Nephron (organoid): ENCODE measurements around the gene ARMC8.

ENCODE experiments used
- H3K27ac Mint-ChIP-seq, 3 experiments: 2 replicates each; pipeline ENCODE4 v1.8.0; 2020; ENCODE audit warnings: mixed read lengths in 3 of 3, mild to moderate bottlenecking in 2 of 3, moderate library complexity in 1 of 3
- H3K27me3 Mint-ChIP-seq: 2 replicates; pipeline ENCODE4 v1.8.0; 2021; ENCODE audit warnings: low read depth, mild to moderate bottlenecking, moderate library complexity, mixed read lengths
- H3K36me3 Mint-ChIP-seq: 2 replicates; pipeline ENCODE4 v1.8.0; 2020; ENCODE audit warnings: low read depth, mixed read lengths
- H3K4me1 Mint-ChIP-seq: 2 replicates; pipeline ENCODE4 v1.8.0; 2020; ENCODE audit warnings: mixed read lengths
- H3K4me3 Mint-ChIP-seq, 3 experiments: 2 replicates each; pipeline ENCODE4 v1.8.0; 2020; ENCODE audit warnings: mild to moderate bottlenecking in 3 of 3, mixed read lengths in 3 of 3, moderate library complexity in 2 of 3
- H3K9me3 Mint-ChIP-seq: 2 replicates; pipeline ENCODE4 v1.8.0; 2020; ENCODE audit warnings: mixed read lengths
- TF ChIP-seq, protein P1 (sequence below), 3 experiments: fragments of 200-600 bp; sonication (generic); IDR thresholded peaks; one replicate each; pipeline ENCODE4 v1.5.0; 2021; ENCODE audit warnings: antibody characterized with exemption in 3 of 3; ENCODE audit not compliant: unreplicated experiment in 3 of 3

The ARMC8 gene

DNA sequence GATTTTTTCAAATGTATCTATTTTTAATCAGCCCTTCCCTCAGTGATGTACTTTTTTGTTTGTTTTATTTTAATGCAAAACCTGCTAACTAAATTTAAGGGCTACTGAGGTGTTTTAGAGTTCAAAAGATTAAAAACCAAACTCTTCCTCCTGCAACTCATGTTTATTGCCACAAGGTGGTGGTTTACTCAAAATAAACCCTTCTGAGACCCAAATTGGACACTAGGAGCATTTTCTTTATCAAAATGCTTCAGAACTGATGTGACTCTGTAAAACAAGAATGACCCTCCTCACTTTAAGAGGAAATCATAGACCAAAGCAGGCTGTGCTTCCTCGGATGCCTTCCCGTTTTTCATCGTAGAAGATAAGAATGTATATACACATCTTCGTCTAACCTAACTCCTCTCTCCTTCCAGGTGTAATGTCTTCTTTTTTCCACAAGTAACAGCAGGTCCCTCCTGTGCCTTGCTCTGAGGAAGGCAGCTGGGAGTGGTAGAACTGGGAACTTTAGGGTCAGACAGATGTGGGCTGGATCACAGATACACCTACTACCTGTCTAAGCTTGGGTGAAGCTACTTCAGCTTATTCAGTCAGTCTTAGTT lies 145.5 kb downstream of the ARMC8 start:
- Mint-ChIP-seq H3K27ac (peak overlapping the region in 1 of 3 experiments; percentile 17), H3K27me3 (peaks cover 29% of the 10 kb centered on the region)

DNA sequence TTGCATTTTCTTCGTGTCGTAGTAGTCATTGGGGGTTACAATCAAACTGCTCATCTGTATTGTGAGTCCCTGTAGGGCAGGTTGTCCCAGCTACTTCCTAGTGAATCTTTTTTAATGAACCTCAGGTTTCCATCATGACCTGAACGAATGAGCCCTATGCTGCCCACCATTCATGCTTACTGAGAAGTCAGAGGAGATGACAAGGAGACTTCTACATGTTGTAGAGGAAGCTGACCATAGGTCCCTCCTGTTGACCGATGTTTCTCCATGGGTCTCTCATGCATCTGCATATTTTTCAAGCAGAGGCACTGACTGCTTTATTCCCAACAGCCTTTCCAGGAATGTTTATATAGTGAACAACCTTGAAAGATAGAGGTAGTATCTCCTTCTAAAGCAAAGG lies 147.5 kb downstream of the ARMC8 start:
- H3K36me3 Mint-ChIP-seq = no peaks in the 10 kb centered on the region

More for the DNA sequence above, 145.5 kb downstream of the ARMC8 start:
- Mint-ChIP-seq H3K4me1 (peaks cover 27% of the 10 kb centered on the region), H3K4me3 (peak overlapping the region in 2 of 3 experiments; percentile 35 to 57), H3K36me3 (no peaks in the 10 kb centered on the region), H3K9me3 (no peaks in the 10 kb centered on the region)
- TF ChIP-seq, protein P1, sequence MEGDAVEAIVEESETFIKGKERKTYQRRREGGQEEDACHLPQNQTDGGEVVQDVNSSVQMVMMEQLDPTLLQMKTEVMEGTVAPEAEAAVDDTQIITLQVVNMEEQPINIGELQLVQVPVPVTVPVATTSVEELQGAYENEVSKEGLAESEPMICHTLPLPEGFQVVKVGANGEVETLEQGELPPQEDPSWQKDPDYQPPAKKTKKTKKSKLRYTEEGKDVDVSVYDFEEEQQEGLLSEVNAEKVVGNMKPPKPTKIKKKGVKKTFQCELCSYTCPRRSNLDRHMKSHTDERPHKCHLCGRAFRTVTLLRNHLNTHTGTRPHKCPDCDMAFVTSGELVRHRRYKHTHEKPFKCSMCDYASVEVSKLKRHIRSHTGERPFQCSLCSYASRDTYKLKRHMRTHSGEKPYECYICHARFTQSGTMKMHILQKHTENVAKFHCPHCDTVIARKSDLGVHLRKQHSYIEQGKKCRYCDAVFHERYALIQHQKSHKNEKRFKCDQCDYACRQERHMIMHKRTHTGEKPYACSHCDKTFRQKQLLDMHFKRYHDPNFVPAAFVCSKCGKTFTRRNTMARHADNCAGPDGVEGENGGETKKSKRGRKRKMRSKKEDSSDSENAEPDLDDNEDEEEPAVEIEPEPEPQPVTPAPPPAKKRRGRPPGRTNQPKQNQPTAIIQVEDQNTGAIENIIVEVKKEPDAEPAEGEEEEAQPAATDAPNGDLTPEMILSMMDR (IDR thresholded peaks at IDR 0.05; ENCODE audit: unreplicated experiment in 3 of 3) = peak; percentile 65 to 67 (median 67)

DNA sequence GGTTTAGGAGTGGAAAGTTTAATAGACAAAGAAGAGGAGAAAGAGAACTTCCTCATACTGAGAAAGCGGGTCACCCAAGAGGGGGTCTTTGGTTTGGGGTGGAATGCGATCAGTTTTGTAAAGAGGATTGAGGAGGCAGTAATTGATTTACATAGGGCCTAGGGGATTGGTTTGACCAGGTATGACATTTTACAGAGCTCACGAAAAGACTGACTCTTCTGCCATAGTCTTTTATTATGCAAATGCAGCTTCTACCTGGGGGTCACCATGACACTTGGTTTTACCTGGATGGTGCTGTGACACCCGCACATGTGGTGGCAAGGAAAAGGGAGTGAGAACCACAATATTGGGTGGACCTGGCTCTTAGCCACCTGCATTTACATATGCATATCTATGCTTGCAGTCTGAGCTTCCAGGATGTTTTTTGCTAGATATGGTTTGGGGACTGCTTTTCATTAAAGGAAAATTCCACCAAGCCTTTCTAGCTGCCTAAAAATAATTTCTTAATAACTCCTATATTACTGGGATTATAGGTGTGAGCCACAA lies 149.4 kb downstream of the ARMC8 start:
- Mint-ChIP-seq H3K9me3 (no peaks in the 10 kb centered on the region), H3K36me3 (no peaks in the 10 kb centered on the region), H3K4me1 (peaks cover 32% of the 10 kb centered on the region), H3K4me3 (no peak overlapping the region), H3K27me3 (peaks cover 20% of the 10 kb centered on the region), H3K27ac (no peak overlapping the region)
- TF ChIP-seq, protein P1 (IDR thresholded peaks at IDR 0.05; ENCODE audit: unreplicated experiment in 3 of 3) = no peak

More for the DNA sequence above, 147.5 kb downstream of the ARMC8 start:
- TF ChIP-seq, protein P1 (IDR thresholded peaks at IDR 0.05; ENCODE audit: unreplicated experiment in 3 of 3) = no peak
- peaks cover 20% of the 10 kb centered on the region for H3K27me3 Mint-ChIP-seq
- H3K4me3 Mint-ChIP-seq = no peak overlapping the region
- no peaks in the 10 kb centered on the region for H3K9me3 Mint-ChIP-seq
- peaks cover 37% of the 10 kb centered on the region for H3K4me1 Mint-ChIP-seq
- no peak overlapping the region for H3K27ac Mint-ChIP-seq

DNA sequence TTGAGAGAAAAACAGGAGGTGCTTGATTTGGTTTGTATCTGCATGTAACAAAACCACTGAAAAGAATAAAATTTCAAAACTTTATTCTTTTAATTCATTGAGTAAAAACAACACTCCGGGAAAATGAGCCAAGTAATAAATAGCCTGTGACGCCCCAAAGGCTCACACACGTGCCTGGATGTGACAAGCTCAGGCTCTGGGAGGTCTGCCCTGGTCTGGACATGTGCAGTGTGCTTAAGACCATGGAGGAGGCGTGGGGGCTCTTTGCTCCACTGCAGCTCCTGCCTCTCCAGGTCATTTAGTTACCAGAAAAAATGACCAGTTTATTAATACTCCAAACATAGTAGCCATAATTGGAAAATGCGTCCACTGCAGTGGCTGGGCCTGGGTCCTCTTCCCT lies 151.1 kb downstream of the ARMC8 start:
- H3K9me3 Mint-ChIP-seq = no peaks in the 10 kb centered on the region
- H3K4me3 Mint-ChIP-seq = no peak overlapping the region
- H3K36me3 Mint-ChIP-seq = no peaks in the 10 kb centered on the region
- H3K4me1 Mint-ChIP-seq = peaks cover 34% of the 10 kb centered on the region
- no peak overlapping the region for H3K27ac Mint-ChIP-seq
- TF ChIP-seq, protein P1 (IDR thresholded peaks at IDR 0.05; ENCODE audit: unreplicated experiment in 3 of 3) = no peak
- H3K27me3 Mint-ChIP-seq = peaks cover 14% of the 10 kb centered on the region

DNA sequence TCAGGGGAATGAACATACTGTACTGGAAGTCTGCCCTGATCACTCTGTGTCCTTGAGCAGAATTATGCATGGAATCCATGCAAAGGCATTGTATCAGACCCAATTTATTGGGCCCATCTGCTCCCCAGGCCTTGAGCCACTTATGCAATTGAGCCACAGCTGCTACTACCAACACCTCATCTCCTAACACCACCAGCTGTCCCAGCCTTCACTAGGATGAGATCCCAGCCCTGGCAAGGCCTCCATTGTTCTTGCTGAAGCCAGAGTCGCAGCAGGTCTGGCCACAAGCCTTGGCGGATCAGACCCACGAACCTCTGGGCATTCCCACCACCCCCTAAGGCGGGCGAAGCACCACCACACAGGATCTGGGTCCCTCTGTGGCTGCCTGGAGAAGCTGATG lies 151.7 kb downstream of the ARMC8 start:
- no peaks in the 10 kb centered on the region for H3K9me3 Mint-ChIP-seq
- no peak overlapping the region for H3K4me3 Mint-ChIP-seq
- peak overlapping the region in 1 of 3 experiments; percentile 15 for H3K27ac Mint-ChIP-seq
- peaks cover 14% of the 10 kb centered on the region for H3K27me3 Mint-ChIP-seq
- TF ChIP-seq, protein P1 (IDR thresholded peaks at IDR 0.05; ENCODE audit: unreplicated experiment in 3 of 3) = no peak
- H3K4me1 Mint-ChIP-seq = peaks cover 40% of the 10 kb centered on the region
- no peaks in the 10 kb centered on the region for H3K36me3 Mint-ChIP-seq

DNA sequence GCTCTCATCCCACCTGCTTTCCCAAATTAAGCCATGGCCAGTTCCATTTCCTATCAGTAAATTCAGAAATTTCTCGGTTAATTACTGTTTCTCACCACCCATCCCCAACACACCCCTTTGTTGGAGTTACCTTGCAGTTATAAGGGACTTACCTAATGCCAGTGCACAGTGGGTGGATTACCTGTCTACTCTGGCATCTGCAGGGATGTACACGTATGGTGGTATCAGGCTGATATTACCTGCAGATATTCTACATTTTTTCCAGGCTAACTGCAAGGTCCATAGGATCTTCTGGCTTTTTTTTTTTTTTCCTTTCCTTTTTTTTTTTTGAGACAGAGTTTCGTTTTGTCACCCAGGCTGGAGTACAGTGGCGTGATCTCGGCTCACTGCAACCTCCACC lies 153.4 kb downstream of the ARMC8 start:
- H3K4me1 Mint-ChIP-seq = peaks cover 43% of the 10 kb centered on the region
- TF ChIP-seq, protein P1 (IDR thresholded peaks at IDR 0.05; ENCODE audit: unreplicated experiment in 3 of 3) = no peak
- H3K9me3 Mint-ChIP-seq = no peaks in the 10 kb centered on the region
- H3K27ac Mint-ChIP-seq = no peak overlapping the region
- no peaks in the 10 kb centered on the region for H3K36me3 Mint-ChIP-seq
- H3K27me3 Mint-ChIP-seq = peaks cover 10% of the 10 kb centered on the region
- H3K4me3 Mint-ChIP-seq = no peak overlapping the region
